ENCODE data around the gene NBPF1.
"Not testable (repeated sequence)": the region's sequence is repeated elsewhere in the genome, so short reads cannot be mapped to it uniquely, and the experiment has no call there.

The NBPF1 gene

DNA sequence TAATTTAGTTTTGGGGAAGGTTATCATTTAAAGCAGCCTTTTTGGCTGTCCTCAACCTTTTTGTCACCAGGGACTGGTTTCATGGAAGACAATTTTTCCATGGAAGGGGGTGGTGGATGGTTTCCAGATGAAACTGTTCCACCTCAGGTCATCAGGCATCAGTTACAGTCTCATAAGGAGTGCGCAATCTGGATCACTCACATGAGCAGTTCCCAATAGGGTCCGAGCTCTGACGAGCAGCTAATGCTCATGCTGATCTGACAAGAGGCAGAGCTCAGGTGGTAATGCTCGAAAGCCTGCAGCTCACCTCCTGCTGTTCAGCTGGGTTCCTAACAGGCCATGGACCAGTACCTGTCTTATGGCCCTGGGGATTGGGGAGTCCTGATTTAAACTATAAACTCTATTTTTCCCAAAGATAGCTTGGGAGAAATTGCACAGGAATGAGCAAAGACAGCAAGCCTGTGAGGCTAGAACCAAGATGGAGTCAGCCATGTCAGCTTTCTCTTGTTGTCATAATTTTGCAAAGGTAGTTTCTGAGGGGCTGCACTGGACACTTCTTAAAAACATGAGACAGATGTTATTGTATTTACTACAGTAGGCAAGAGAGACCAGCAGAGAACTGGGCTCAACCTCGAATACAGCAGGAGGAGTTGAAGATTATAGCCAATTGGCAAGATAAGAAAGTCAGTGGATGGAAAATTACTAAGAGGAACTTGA is 96.5 kb downstream of the NBPF1 start:
- not testable (repeated sequence) for DNase-seq

DNA sequence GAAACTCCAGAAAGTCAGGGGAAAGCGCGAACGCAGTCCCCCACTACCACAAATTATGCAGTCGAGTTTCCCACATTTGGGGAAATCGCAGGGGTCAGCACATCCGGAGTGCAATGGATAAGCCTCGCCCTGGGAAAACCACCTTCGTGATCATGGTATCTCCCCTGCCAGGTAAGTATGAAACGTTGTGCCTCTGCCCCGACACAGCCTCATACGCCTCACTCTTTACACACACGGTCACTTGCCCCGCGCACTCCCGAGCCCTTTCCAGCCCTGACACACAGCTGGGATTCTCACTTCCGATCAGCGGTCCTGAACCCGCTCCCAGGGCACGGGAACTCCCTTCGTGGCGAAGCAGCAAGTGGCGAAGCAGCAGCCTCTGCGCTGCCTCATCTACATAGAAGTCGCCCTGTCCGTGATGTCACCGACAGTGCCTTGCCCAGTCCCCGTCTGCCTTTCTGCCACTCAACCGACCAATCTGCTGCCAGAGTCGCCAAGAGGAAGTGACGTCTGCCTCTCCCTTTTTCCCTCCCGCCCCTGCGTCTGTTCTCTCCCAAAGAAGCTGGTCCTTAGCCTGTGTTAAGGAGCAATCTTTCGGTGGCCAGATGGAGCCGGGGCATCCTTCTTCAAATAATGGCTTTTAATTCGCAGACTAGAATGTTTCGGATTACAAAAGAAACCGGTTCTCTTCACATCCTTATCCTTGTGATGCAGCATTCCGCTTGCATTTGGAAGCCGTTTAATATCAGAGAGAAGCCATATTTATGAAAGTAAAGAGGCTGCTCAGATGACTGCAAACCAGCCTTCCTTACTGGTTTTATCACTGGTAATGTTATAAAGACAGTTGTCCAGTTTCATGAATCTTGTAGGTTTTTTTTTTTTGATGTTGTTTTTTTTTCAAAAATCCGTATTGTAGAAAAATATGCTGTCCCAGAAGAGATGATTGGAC is 99.0 kb downstream of the NBPF1 start, which contains the start of gene RNU1-1:
TSS of gene RNU1-1 (minus strand) at position 179 of the 949 bp plus-strand sequence.
- peak in 38 of 56 donors; percentile 64 to 95 (median 86) for DNase-seq

DNA sequence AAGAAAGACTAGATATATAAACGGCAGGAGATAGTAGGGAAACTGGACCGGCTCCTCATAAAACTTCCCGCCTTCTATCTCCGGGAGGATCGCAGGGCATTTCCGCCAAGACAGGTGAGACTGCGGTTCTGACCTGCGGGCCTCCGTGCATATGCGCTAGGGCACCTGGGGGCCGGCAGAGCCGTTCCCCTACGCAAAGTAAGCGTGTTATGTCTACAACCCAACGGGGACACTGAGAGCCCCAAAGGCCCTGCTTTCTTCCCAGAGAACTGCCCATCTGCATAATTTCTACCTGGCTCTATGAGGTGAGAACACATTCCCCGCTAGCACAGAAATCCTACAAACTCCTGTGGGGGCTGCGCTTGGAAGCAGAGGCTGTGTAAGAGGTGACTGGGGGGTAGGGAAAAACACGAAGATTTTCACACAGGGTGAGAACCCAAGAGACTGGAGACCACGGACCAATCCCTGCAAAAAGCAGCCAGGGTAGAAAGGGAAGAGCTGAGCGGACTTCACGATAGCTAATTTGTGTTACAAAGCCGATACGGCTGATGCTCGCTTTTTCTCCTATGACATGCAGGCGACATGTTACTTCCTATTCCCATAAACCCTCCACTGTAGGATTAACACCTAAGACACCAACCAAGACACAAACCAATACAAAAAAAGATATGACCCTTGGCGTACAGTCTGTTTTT is 99.8 kb downstream of the NBPF1 start:
- peak in 15 of 56 donors; percentile 44 to 80 (median 56) for DNase-seq

- DNase-seq: not testable (repeated sequence)
Measured at GRCh38 chr1:16512624-16513411, 100.5 kb downstream of the NBPF1 start.
